ENCODE data around the gene GRIN3A.
"Not testable (repeated sequence)": the region's sequence is repeated elsewhere in the genome, so short reads cannot be mapped to it uniquely, and the experiment has no call there.

The GRIN3A gene

GRCh38 chr9:101738566-101739183 lies at the start of gene GRIN3A:
GRIN3A (minus strand) TSS chr9:101738647; CDS start chr9:101737979, 668 bp downstream.
- in situ Hi-C loops (cut with HindIII; ENCODE audit: low sequenced_read_pairs): no loop called here

DNA sequence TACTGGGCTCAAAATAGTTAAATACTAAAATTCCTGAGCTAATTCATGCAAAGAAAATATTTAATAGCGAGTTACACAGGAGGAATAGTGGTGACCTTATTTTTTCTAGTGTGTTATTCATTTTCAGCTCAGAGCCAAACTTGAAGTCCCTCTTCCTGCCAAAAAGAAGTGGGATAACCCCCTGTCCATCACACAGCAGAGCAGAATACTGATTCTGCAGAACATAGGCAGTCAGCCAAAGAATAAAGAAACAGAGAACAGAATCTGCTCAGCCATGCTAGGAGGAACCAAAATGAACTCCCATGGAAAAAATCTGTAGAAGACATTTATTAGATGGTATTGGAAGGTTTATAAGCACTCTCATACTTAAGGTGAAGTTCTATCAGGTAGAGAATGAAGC lies 49.4 kb upstream of the GRIN3A start:
- in situ Hi-C loops (cut with HindIII; ENCODE audit: low sequenced_read_pairs): no loop called here

- in situ Hi-C loops (cut with HindIII; ENCODE audit: low sequenced_read_pairs): no loop called here
Observed at GRCh38 chr9:101778332-101778731, 39.9 kb upstream of the GRIN3A start.

GRCh38 chr9:101764472-101764871 lies 26.0 kb upstream of the GRIN3A start:
- in situ Hi-C loops (cut with HindIII; ENCODE audit: low sequenced_read_pairs): no loop called here

GRCh38 chr9:101758304-101758930 lies 20.0 kb upstream of the GRIN3A start:
- in situ Hi-C loops (cut with HindIII; ENCODE audit: low sequenced_read_pairs): no loop called here

- in situ Hi-C loops (cut with HindIII; ENCODE audit: low sequenced_read_pairs): no loop called here
Observed at GRCh38 chr9:101753716-101754115, 15.3 kb upstream of the GRIN3A start.

DNA sequence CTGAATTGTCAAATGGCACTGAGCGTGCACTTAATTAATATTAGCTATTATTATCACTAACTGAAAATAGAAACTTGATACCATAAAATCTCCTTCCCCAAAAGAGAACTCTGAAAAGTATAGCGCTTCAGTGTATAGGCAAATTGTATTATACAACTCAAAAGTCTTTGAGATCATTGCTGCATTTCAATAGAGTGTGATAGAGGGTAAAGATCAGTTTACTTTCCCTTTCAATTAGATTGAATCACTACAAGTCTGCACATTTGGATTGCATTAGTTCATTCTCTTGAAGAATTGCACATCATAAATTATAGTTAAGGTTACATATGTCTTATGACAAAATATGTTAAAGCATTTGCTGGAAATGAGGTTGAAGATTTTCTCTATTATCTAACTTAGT lies 13.4 kb upstream of the GRIN3A start:
- in situ Hi-C loops (cut with HindIII; ENCODE audit: low sequenced_read_pairs): no loop called here

DNA sequence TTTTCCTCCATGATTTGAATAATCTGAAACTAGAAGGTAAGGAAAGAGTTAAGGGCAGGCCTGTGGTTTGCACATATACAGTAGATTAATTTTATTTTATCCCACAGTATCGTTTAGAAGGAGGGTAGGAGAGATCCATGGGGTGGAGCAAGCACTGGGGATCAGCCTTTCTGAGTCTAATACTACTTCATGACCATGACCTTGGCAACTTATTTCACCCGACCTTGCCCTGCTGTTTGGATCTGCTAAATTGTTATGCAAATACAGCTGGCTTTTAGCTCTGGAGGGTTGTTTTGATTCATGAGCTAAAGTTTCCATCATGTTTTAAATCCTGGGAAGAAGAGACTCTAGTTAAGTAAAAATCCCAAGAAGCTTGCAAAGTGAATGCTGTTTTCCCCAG lies 864 bp upstream of the GRIN3A start:
- in situ Hi-C loops (cut with HindIII; ENCODE audit: low sequenced_read_pairs): no loop called here

DNA sequence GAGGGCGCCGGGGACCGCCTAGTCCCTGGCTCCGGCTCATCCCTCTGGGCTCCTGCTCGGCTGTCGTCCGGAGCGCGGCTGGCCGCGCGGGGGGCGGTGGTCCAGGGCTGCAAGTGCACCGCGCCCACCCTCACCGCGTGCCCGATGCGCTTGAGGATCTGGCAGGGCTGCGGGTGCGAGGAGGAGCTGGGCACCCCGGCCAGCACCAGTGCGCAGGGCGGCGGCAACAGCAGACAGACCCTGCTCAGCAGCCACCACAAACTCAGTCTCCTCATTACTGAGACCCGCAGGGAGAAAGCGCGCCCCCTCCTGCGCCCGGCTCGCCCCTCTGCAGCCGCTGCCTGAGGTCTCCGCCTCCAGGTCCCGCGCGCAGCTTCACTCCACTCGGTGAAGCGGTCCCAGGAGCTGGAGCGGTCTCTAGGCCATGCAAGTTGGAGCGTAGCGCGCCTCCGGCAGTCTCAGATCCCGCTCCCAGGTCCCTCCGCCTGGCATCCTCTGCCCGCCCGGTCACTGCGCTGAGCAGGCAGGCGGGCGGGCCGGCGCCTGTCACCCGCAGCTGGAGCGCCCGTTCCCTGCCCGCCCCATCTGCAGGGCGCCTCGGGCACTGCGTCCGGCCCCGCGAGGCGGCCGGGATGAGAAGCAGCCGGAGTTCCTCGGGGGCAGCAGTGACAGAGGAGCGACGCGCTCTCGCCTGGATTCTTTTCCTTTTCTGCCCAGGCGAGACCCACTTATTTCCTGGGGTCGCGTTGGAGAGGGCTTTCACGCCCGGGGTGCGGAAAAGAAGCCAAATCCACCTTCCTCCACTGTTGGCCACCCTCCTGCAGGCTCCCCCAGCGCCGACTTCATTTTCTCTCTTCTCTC lies 512 bp downstream of the GRIN3A start:
- in situ Hi-C loops (cut with HindIII; ENCODE audit: low sequenced_read_pairs): no loop called here

DNA sequence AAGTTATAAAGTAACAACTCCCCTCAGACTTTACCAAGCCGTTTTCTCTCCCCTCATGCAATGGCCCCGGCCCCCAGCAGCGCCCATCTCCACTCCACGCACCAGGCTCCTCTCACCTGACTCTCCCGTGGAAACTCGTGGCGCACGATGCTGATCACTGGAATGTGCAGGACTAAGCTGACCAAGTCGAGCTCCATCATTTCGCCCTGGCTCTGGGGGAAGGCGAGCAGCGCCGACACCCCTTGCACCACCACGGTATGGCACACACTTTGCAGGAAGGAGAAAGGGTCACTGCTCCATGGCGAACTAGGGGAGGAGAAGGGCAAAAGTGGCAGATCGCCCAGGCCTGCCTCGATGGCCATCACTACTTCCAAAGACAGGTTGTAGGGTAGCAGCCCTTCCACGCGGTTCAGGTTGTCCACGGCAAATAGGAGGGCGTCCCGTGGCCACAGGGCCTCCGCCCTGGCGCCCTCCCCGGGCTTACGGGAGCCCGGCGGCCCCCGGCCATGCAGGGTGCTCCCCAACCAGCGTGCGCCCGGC lies 1.2 kb downstream of the GRIN3A start:
- in situ Hi-C loops (cut with HindIII; ENCODE audit: low sequenced_read_pairs): no loop called here

DNA sequence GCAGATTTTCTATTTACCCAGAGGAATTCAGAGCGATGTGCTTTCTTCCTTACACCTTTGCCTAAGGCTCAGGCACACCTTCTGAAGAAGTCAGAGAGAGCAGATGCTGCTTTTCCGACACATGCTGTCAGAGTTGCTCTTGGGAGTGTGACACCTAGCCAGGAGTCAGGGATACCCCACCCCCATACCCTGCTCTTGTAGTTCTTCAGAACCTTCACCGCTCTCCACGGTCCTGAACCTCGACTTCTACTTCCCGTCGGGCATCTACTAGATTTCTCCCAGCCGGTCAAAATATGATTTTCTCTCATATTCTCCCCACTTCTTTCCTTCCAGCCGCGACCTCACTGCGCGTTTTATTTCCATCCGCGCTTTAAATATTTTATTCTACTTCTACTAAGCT lies 1.7 kb downstream of the GRIN3A start:
- in situ Hi-C loops (cut with HindIII; ENCODE audit: low sequenced_read_pairs): no loop called here

GRCh38 chr9:101731429-101731828 lies 7.0 kb downstream of the GRIN3A start:
- in situ Hi-C loops (cut with HindIII; ENCODE audit: low sequenced_read_pairs): no loop called here

- in situ Hi-C loops (cut with HindIII; ENCODE audit: low sequenced_read_pairs): no loop called here
Observed at GRCh38 chr9:101727612-101728524, 10.6 kb downstream of the GRIN3A start.

- in situ Hi-C loops (cut with HindIII; ENCODE audit: low sequenced_read_pairs): not testable (repeated sequence)
Observed at GRCh38 chr9:101724271-101724670, 14.2 kb downstream of the GRIN3A start.

DNA sequence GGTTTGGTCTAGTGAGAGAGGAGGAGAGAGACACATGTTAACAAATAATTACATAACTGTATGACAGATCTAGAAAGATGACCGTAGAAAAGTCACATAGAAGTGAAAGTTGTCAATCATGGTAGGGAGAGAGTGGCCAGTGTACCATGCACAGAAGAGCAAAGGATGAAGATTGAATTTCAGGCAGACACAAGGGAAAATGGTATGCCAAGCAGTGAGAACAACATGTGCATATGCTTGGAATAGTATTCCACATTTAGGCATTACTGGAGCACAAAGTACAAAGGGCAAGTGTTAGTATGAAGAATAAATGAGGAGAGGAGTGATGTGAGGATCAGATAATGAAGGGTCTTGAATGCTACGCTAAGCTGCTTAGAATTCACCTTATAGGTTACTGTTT lies 20.3 kb downstream of the GRIN3A start:
- in situ Hi-C loops (cut with HindIII; ENCODE audit: low sequenced_read_pairs): no loop called here

GRCh38 chr9:101716629-101717028 lies 21.8 kb downstream of the GRIN3A start:
- in situ Hi-C loops (cut with HindIII; ENCODE audit: low sequenced_read_pairs): no loop called here

DNA sequence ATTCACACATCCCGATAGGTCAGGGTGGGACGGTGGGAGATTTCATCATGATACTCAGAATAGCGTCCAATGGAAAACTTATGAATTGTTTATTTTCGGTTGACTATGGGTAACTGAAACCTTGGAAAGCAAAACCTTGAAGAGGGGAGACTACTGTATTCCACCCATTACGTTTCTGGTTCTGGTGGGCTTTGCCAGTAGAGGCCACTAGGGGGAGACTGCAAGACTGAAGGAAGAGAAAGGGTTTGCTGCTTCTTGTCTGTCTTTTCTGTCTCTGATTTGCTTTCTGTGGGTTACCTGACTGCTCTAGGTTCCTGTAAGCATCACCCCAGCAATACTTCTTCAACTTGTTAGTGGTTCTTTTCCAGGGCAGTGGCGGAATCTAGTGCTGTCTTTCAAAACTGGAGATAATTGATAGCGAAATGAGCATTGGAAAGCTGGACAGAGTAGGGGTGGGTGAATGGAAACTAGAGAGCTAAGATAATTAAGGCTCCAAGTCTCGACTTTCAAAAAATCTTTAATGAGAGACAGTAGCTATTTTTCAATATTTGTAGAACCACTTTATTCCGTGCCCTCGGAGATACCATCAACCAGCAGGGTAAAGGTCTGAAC lies 27.0 kb downstream of the GRIN3A start:
- in situ Hi-C loops (cut with HindIII; ENCODE audit: low sequenced_read_pairs): no loop called here

GRCh38 chr9:101708855-101709254 lies 29.6 kb downstream of the GRIN3A start:
- in situ Hi-C loops (cut with HindIII; ENCODE audit: low sequenced_read_pairs): no loop called here

GRCh38 chr9:101707721-101708120 lies 30.7 kb downstream of the GRIN3A start:
- in situ Hi-C loops (cut with HindIII; ENCODE audit: low sequenced_read_pairs): no loop called here

- in situ Hi-C loops (cut with HindIII; ENCODE audit: low sequenced_read_pairs): no loop called here
Observed at GRCh38 chr9:101706997-101707396, 31.4 kb downstream of the GRIN3A start.

Data from DLD1 (cell line).